ENCODE measurements around the gene SLC1A2.

- TF ChIP-seq PPARA (CRISPR knock-in tag; IDR thresholded peaks at IDR 0.05; ENCODE audit: borderline replicate concordance) (no peak), CREB5 (CRISPR knock-in tag; IDR thresholded peaks at IDR 0.05; ENCODE audit: low read depth) (no peak), BACH2 (CRISPR knock-in tag; IDR thresholded peaks at IDR 0.05; ENCODE audit: borderline replicate concordance) (no peak), CSDC2 (CRISPR knock-in tag; IDR thresholded peaks at IDR 0.05) (no peak), ZFP3 (CRISPR knock-in tag; IDR thresholded peaks at IDR 0.05) (no peak), RARB (CRISPR knock-in tag; IDR thresholded peaks at IDR 0.05) (no peak), POU6F1 (CRISPR knock-in tag; IDR thresholded peaks at IDR 0.05; ENCODE audit: borderline replicate concordance, low read depth) (no peak), PATZ1 (CRISPR knock-in tag; IDR thresholded peaks at IDR 0.05; ENCODE audit: borderline replicate concordance) (no peak), ZNF8 (CRISPR knock-in tag; IDR thresholded peaks at IDR 0.05) (no peak), ESRRG (CRISPR knock-in tag; IDR thresholded peaks at IDR 0.05) (no peak), TOX (CRISPR knock-in tag; IDR thresholded peaks at IDR 0.05; ENCODE audit: borderline replicate concordance) (no peak), ARNTL (CRISPR knock-in tag; IDR thresholded peaks at IDR 0.05; ENCODE audit: borderline replicate concordance, low read depth) (no peak)
These were observed 168.7 kb downstream of the SLC1A2 start for GRCh38 chr11:35250621-35251020.

All from SK-N-SH treated with all-trans-retinoic acid at 6 μM for 48 hours (cell line).